Tibial nerve (tissue), 3 donors: Measurements from ENCODE around the gene PDIA6.

Source experiments
- POLR2A ChIP-seq, 2 donors: fragments of 450-650 bp; IDR thresholded peaks; one replicate each; pipeline ENCODE4 v1.6.1; 2017; ENCODE audit warnings: antibody characterized with exemption in 2 of 2, mild to moderate bottlenecking in 2 of 2, moderate library complexity in 2 of 2
- TF ChIP-seq, protein P1 (sequence below), 5 experiments: fragments of 200-600 bp in 3 of 5; fragments of 450-650 bp in 2 of 5; sonication (generic) in 3 of 5; IDR thresholded peaks; one replicate each; pipeline ENCODE4 v1.5.1; 2016 to 2019; ENCODE audit warnings: antibody characterized with exemption in 5 of 5, mild to moderate bottlenecking in 3 of 5, moderate library complexity in 2 of 5

DNA sequence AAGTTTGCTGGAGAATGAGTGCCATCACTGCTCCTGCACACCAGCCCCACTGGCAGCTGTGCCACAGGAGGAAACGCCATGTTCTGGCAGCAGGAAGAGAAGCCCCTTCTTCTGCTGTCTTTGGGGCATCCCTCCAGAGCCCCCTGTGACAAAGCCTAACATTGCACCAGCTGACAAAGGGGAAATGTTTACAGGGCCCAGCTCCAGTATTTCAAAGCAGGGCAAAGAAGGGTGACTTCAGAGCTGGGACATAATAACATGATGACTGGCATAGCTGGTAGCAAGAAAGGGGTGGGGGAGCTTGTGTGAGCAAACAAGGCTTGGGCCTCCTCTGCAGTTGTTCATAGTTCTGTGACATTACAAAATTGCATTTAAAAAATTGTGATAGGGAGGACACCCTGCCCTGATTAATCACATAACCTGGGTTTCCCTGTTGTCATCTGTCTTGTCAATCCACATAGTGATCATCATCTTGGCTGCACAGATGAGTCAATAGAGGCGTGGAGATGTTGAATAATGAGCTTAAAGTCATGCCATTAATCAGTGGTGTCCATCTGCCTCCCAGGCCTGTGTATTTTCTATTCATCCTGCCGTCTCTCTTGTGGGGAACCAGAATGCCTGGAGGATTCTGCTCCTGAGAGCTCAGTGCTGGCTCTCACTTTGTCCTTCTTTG is 29.1 kb upstream of the PDIA6 start:
- TF ChIP-seq, protein P1, sequence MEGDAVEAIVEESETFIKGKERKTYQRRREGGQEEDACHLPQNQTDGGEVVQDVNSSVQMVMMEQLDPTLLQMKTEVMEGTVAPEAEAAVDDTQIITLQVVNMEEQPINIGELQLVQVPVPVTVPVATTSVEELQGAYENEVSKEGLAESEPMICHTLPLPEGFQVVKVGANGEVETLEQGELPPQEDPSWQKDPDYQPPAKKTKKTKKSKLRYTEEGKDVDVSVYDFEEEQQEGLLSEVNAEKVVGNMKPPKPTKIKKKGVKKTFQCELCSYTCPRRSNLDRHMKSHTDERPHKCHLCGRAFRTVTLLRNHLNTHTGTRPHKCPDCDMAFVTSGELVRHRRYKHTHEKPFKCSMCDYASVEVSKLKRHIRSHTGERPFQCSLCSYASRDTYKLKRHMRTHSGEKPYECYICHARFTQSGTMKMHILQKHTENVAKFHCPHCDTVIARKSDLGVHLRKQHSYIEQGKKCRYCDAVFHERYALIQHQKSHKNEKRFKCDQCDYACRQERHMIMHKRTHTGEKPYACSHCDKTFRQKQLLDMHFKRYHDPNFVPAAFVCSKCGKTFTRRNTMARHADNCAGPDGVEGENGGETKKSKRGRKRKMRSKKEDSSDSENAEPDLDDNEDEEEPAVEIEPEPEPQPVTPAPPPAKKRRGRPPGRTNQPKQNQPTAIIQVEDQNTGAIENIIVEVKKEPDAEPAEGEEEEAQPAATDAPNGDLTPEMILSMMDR (IDR thresholded peaks at IDR 0.05), result no peak
- no peak for TF ChIP-seq POLR2A (IDR thresholded peaks at IDR 0.05)
